Measurements from ENCODE around the gene SYVN1.
"Not testable (repeated sequence)": the region's sequence is repeated elsewhere in the genome, so short reads cannot be mapped to it uniquely, and the experiment has no call there.

SYVN1 gene

GRCh38 chr11:65151331-65151899 is 17.1 kb upstream of the SYVN1 start:
- DNase-seq (ENCODE audit: low spot score) (no peak), FAIRE-seq (no peak)

GRCh38 chr11:65150509-65151299 is 16.4 kb upstream of the SYVN1 start:
- FAIRE-seq (peak; percentile 83), DNase-seq (ENCODE audit: low spot score) (peak; percentile 93)

GRCh38 chr11:65150131-65150508 is 15.8 kb upstream of the SYVN1 start:
- DNase-seq (ENCODE audit: low spot score); FAIRE-seq: not testable (repeated sequence)

- no peak for FAIRE-seq
- no peak for DNase-seq (ENCODE audit: low spot score)
These were observed 14.3 kb upstream of the SYVN1 start for GRCh38 chr11:65148657-65149056.

GRCh38 chr11:65147352-65148075 is 13.2 kb upstream of the SYVN1 start:
- DNase-seq (ENCODE audit: low spot score) (no peak), FAIRE-seq (no peak)

GRCh38 chr11:65141896-65142494 is 7.7 kb upstream of the SYVN1 start:
- FAIRE-seq (peak; percentile 20), DNase-seq (ENCODE audit: low spot score) (no peak)

GRCh38 chr11:65136515-65137096 is 2.3 kb upstream of the SYVN1 start:
- DNase-seq (ENCODE audit: low spot score) (no peak), FAIRE-seq (no peak)

- no peak for FAIRE-seq
- DNase-seq (ENCODE audit: low spot score), result no peak
These were observed 1.4 kb upstream of the SYVN1 start for GRCh38 chr11:65135633-65136145.

GRCh38 chr11:65134952-65135632 is 773 bp upstream of the SYVN1 start:
- DNase-seq (ENCODE audit: low spot score) (peak; percentile 95), FAIRE-seq (no peak)

GRCh38 chr11:65133724-65134123 is 595 bp downstream of the SYVN1 start:
- no peak for FAIRE-seq
- no peak for DNase-seq (ENCODE audit: low spot score)

- FAIRE-seq (no peak), DNase-seq (ENCODE audit: low spot score) (peak; percentile 61)
These were observed 1.2 kb downstream of the SYVN1 start for GRCh38 chr11:65132988-65133700.

GRCh38 chr11:65132238-65132987 is 1.9 kb downstream of the SYVN1 start:
- DNase-seq (ENCODE audit: low spot score), result no peak
- FAIRE-seq, result no peak

GRCh38 chr11:65131895-65132237 is 2.5 kb downstream of the SYVN1 start:
- DNase-seq (ENCODE audit: low spot score), result no peak
- FAIRE-seq, result no peak

GRCh38 chr11:65131417-65131776 is 2.9 kb downstream of the SYVN1 start:
- FAIRE-seq, result no peak

GRCh38 chr11:65130631-65131416 is 3.5 kb downstream of the SYVN1 start:
- FAIRE-seq, result no peak
- no peak for DNase-seq (ENCODE audit: low spot score)

More at GRCh38 chr11:65131417-65131776, 2.9 kb downstream of the SYVN1 start:
- DNase-seq (ENCODE audit: low spot score), result no peak

- DNase-seq (ENCODE audit: low spot score) (no peak), FAIRE-seq (no peak)
These were observed 4.5 kb downstream of the SYVN1 start for GRCh38 chr11:65129649-65130441.

- DNase-seq (ENCODE audit: low spot score) (no peak), FAIRE-seq (no peak)
These were observed 5.9 kb downstream of the SYVN1 start for GRCh38 chr11:65128182-65129145.

Data from urothelium cell line (cell line).